DND-41 (cell line): ENCODE data around the gene CCNY.

Experiments
- EZH2 ChIP-seq: IDR thresholded peaks from 3 replicates; pipeline ENCODE4 v1.6.1; 2012; ENCODE audit warnings: borderline replicate concordance, low read depth, mild to moderate bottlenecking, moderate library complexity, low read length, inconsistent platforms; ENCODE audit not compliant: severe bottlenecking
- TF ChIP-seq, protein P1 (sequence below): IDR thresholded peaks from 2 replicates; pipeline ENCODE4 v1.5.1; 2012; ENCODE audit warnings: borderline replicate concordance, low read length, moderate library complexity, mild to moderate bottlenecking; ENCODE audit not compliant: poor library complexity, severe bottlenecking; ENCODE audit errors: extremely low read depth

DNA sequence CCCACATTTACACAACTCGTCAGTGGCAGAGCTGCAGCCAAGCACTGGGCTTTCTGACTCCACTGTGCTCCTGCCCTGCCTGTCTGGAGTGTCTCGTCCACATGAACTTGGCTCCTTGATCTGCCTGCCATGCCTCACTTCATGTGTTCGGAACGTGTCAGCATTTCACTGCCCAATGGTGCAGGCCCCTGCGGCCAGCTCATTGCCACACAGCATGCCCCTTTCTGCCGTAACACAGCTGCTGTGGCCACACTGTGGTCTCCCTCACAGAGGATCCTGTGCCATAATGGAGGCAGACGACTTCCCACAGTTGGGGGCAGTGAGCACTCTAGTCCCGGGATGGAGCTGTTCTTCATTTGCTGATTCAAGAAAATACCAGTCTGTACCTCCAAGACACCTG is 174.6 kb downstream of the CCNY start:
- TF ChIP-seq, protein P1, sequence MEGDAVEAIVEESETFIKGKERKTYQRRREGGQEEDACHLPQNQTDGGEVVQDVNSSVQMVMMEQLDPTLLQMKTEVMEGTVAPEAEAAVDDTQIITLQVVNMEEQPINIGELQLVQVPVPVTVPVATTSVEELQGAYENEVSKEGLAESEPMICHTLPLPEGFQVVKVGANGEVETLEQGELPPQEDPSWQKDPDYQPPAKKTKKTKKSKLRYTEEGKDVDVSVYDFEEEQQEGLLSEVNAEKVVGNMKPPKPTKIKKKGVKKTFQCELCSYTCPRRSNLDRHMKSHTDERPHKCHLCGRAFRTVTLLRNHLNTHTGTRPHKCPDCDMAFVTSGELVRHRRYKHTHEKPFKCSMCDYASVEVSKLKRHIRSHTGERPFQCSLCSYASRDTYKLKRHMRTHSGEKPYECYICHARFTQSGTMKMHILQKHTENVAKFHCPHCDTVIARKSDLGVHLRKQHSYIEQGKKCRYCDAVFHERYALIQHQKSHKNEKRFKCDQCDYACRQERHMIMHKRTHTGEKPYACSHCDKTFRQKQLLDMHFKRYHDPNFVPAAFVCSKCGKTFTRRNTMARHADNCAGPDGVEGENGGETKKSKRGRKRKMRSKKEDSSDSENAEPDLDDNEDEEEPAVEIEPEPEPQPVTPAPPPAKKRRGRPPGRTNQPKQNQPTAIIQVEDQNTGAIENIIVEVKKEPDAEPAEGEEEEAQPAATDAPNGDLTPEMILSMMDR = no peak
- TF ChIP-seq EZH2 = no peak
